OCI-LY7 (cell line): ENCODE results near the gene PLEKHG5. TPM values are rescaled to one million over a fixed set of nuclear protein-coding genes. Genes with fewer than 3 reads are reported as not detected.

Experiments used
- BruUV-seq: library from RNA; stranded (reverse); fragments of 400-500 nt; replicated peaks from 2 replicates; lab custom pipeline; 2021; lab: Mats Ljungman, UMichigan
- CTCF ChIA-PET: fragments of 300-600 bp; sonication (Branson Sonifier 250); formaldehyde crosslinking; loops from one replicate; lab custom pipeline; 2022; ENCODE audit warnings: antibody characterized with exemption; ENCODE audit not compliant: unreplicated experiment; lab: Charles Lee
- POLR2A ChIA-PET: fragments of 300-600 bp; sonication (Branson Sonifier 250); formaldehyde crosslinking; loops from one replicate; lab custom pipeline; 2022; ENCODE audit warnings: antibody characterized with exemption; lab: Charles Lee
- DNase-seq: peaks from one replicate; pipeline ENCODE4 v3.0.0-alpha.2; 2015; ENCODE audit warnings: low spot score
- H2AFZ ChIP-seq: fragments of 200-600 bp; sonication (generic), shearing (Covaris generic); 2 replicates; pipeline ENCODE4 v1.6.1; 2014; ENCODE audit warnings: mild to moderate bottlenecking, antibody characterized with exemption, low read length, moderate library complexity
- H3K27ac ChIP-seq: fragments of 200-600 bp; sonication (generic); 2 replicates; pipeline ENCODE4 v1.5.1; 2014; ENCODE audit warnings: mixed run types, low read depth, mild to moderate bottlenecking, moderate library complexity, low read length, inconsistent platforms; ENCODE audit not compliant: poor library complexity, severe bottlenecking
- H3K36me3 ChIP-seq: fragments of 200-600 bp; sonication (generic); 2 replicates; pipeline ENCODE4 v1.6.1; 2014; ENCODE audit warnings: mild to moderate bottlenecking, antibody characterized with exemption, low read length, moderate library complexity, mixed read lengths; ENCODE audit not compliant: insufficient read depth
- H3K4me1 ChIP-seq: fragments of 200-600 bp; sonication (generic); 2 replicates; pipeline ENCODE4 v1.5.1; 2014; ENCODE audit warnings: mild to moderate bottlenecking, low read length; ENCODE audit not compliant: insufficient read depth, poor library complexity, severe bottlenecking
- H3K4me2 ChIP-seq: fragments of 200-600 bp; sonication (generic); 2 replicates; pipeline ENCODE4 v1.6.1; 2014; ENCODE audit warnings: mild to moderate bottlenecking, low read length
- H3K4me3 ChIP-seq: fragments of 200-600 bp; sonication (generic); 2 replicates; pipeline ENCODE4 v1.5.1; 2014; ENCODE audit warnings: mild to moderate bottlenecking, low read depth, low read length; ENCODE audit not compliant: poor library complexity, severe bottlenecking
- H3K79me2 ChIP-seq: fragments of 200-600 bp; sonication (generic); 2 replicates; pipeline ENCODE4 v1.6.1; 2016; ENCODE audit warnings: low read depth, mild to moderate bottlenecking, low read length, moderate library complexity, mixed read lengths; ENCODE audit not compliant: insufficient read depth
- H3K9me2 ChIP-seq: fragments of 200-600 bp; sonication (generic); 2 replicates; pipeline ENCODE4 v1.6.1; 2016; ENCODE audit warnings: mild to moderate bottlenecking, low read length, mixed read lengths; ENCODE audit not compliant: insufficient read depth
- H3K9me3 ChIP-seq: fragments of 200-600 bp; sonication (generic); 2 replicates; pipeline ENCODE4 v1.6.1; 2014; ENCODE audit warnings: mild to moderate bottlenecking, mixed run types, low read length, mixed read lengths
- H4K20me1 ChIP-seq: fragments of 200-600 bp; sonication (generic); 2 replicates; pipeline ENCODE4 v1.6.1; 2014; ENCODE audit warnings: mild to moderate bottlenecking, antibody characterized with exemption, low read length, moderate library complexity, mixed read lengths; ENCODE audit not compliant: insufficient read depth
- CTCF ChIP-seq: fragments of 200-600 bp; sonication (generic); conservative IDR thresholded peaks from 2 replicates; pipeline ENCODE4 v1.5.1; 2014; ENCODE audit warnings: mild to moderate bottlenecking, antibody characterized with exemption, low read length, moderate library complexity, mixed read lengths
- EZH2phosphoT487 ChIP-seq: fragments of 200-600 bp; sonication (generic); IDR thresholded peaks from 2 replicates; pipeline ENCODE4 v1.6.1; 2018; ENCODE audit warnings: low read depth, borderline replicate concordance, mild to moderate bottlenecking, mixed run types, antibody characterized with exemption, low read length, moderate library complexity, mixed read lengths
- intact Hi-C: fragments of 100-400 bp; cut with micrococcal nuclease; formaldehyde crosslinking; loops from one replicate; pipeline ENCODE4 v1.10.0; 2022; ENCODE audit not compliant: unreplicated experiment
- total RNA-seq, 2 experiments: library from RNA; depleted of rRNA in 1 of 2; stranded (reverse); fragments of >200 nt in 1 of 2; shearing (Covaris generic) in 1 of 2; gene quantifications; 2 replicates each; pipeline ENCODE4 v1.2.3, GENCODE V29; 2014 to 2022

The PLEKHG5 gene
- total RNA-seq, 2 experiments from 2014 or later, result 1.6 to 2.4 TPM

- ChIA-PET POLR2A (no interaction called here), CTCF (no interaction called here)
- BruUV-seq, result no TSS peak
- H3K4me2 ChIP-seq, result no peak overlapping the region
- no peaks in the 10 kb centered on the region for H3K4me1 ChIP-seq
- no peaks in the 10 kb centered on the region for H4K20me1 ChIP-seq
- no peak for DNase-seq
- no peaks in the 10 kb centered on the region for H3K79me2 ChIP-seq
- H3K27ac ChIP-seq, result no peak overlapping the region
- no peak overlapping the region for H3K4me3 ChIP-seq
- no peaks in the 10 kb centered on the region for H3K36me3 ChIP-seq
- H3K9me3 ChIP-seq, result no peaks in the 10 kb centered on the region
- H2AFZ ChIP-seq, result no peak overlapping the region
- intact Hi-C loops, result no loop called here
- TF ChIP-seq CTCF, result no peak
- TF ChIP-seq EZH2phosphoT487, result no peak
- H3K9me2 ChIP-seq, result no peaks in the 10 kb centered on the region
These were observed 20.1 kb downstream of the PLEKHG5 start for GRCh38 chr1:6471086-6471969.

GRCh38 chr1:6470132-6471085, 21.1 kb downstream of the PLEKHG5 start:
- H3K9me2 ChIP-seq, result no peaks in the 10 kb centered on the region
- ChIA-PET POLR2A (no interaction called here), CTCF (no interaction called here)
- no peak overlapping the region for H2AFZ ChIP-seq
- no peaks in the 10 kb centered on the region for H4K20me1 ChIP-seq
- TF ChIP-seq EZH2phosphoT487, result no peak
- H3K9me3 ChIP-seq, result no peaks in the 10 kb centered on the region
- H3K4me2 ChIP-seq, result no peak overlapping the region
- no peaks in the 10 kb centered on the region for H3K36me3 ChIP-seq
- H3K79me2 ChIP-seq, result no peaks in the 10 kb centered on the region
- no TSS peak for BruUV-seq
- no peak overlapping the region for H3K27ac ChIP-seq
- H3K4me1 ChIP-seq, result no peaks in the 10 kb centered on the region
- intact Hi-C loops, result no loop called here
- no peak for DNase-seq
- no peak overlapping the region for H3K4me3 ChIP-seq

GRCh38 chr1:6468729-6469461, 22.6 kb downstream of the PLEKHG5 start:
- no TSS peak for BruUV-seq
- Histone ChIP-seq H3K9me2 (no peaks in the 10 kb centered on the region), H3K27ac (no peak overlapping the region), H3K36me3 (no peaks in the 10 kb centered on the region), H3K4me1 (no peaks in the 10 kb centered on the region), H3K79me2 (no peaks in the 10 kb centered on the region), H3K4me2 (no peak overlapping the region), H4K20me1 (no peaks in the 10 kb centered on the region), H2AFZ (no peak overlapping the region), H3K4me3 (no peak overlapping the region), H3K9me3 (no peaks in the 10 kb centered on the region)
- intact Hi-C loops, result no loop called here
- CTCF ChIA-PET, result no interaction called here
- no peak for DNase-seq
- TF ChIP-seq EZH2phosphoT487 (no peak), CTCF (no peak)
- POLR2A ChIA-PET, result no interaction called here
